Endothelial cell of umbilical vein (primary cell): ENCODE data around the gene TRIM3. TPM values are rescaled to one million over a fixed set of nuclear protein-coding genes. Genes with fewer than 3 reads are reported as not detected.

Experiments used
- BruUV-seq: library from RNA; stranded (reverse); fragments of 400-500 nt; replicated peaks from 2 replicates; lab custom pipeline; 2021; lab: Mats Ljungman, UMichigan
- CTCF ChIA-PET: fragments of 300-600, 350-600 bp; sonication (Branson Sonifier 250); formaldehyde crosslinking; loops from one replicate; lab custom pipeline; 2021; ENCODE audit warnings: antibody characterized with exemption, inconsistent platforms; lab: Charles Lee
- POLR2A ChIA-PET: fragments of 300-600, 350-600 bp; sonication (Branson Sonifier 250); formaldehyde crosslinking; loops from one replicate; lab custom pipeline; 2021; ENCODE audit warnings: antibody characterized with exemption, inconsistent platforms; lab: Charles Lee
- DNase-seq: peaks from one replicate; pipeline ENCODE4 v3.0.0-alpha.2; 2011; ENCODE audit warnings: low read depth, low spot score
- FAIRE-seq: peaks from 2 replicates; lab custom pipeline; 2011; peaks lifted over from hg19 to GRCh38; lab: Jason Lieb, UNC
- H2AFZ ChIP-seq: 2 replicates; pipeline ENCODE4 v1.6.0; 2012; ENCODE audit warnings: low read depth, low read length, control low read depth, inconsistent platforms
- H3K27ac ChIP-seq: 2 replicates; pipeline ENCODE4 v1.5.1; 2011; ENCODE audit warnings: low read depth, mild to moderate bottlenecking, control low read depth, low read length, moderate library complexity; ENCODE audit not compliant: insufficient read depth
- H3K27me3 ChIP-seq, 2 experiments: 2 replicates each; pipeline versions ENCODE4 v1.6.0 to v1.6.1; 2011; ENCODE audit warnings: low read length in 2 of 2, mixed read lengths in 1 of 2; ENCODE audit not compliant: control insufficient read depth in 2 of 2, insufficient read depth in 2 of 2
- H3K36me3 ChIP-seq, 2 experiments: 2 replicates in 1 of 2; 3 replicates in 1 of 2; pipeline ENCODE4 v1.5.1; 2011; ENCODE audit warnings: low read length in 2 of 2, mild to moderate bottlenecking in 1 of 2, moderate library complexity in 1 of 2; ENCODE audit not compliant: control insufficient read depth in 2 of 2, insufficient read depth in 2 of 2; ENCODE audit errors: extremely low read depth in 1 of 2
- H3K4me1 ChIP-seq: 3 replicates; pipeline ENCODE4 v1.5.1; 2011; ENCODE audit warnings: mild to moderate bottlenecking, low read length; ENCODE audit not compliant: control insufficient read depth, insufficient read depth; ENCODE audit errors: extremely low read depth
- H3K4me2 ChIP-seq: 2 replicates; pipeline ENCODE4 v1.6.1; 2011; ENCODE audit warnings: low read length, control low read depth, mixed read lengths; ENCODE audit not compliant: insufficient read depth
- H3K4me3 ChIP-seq, 3 experiments: fragments of 200-600 bp in 1 of 3; sonication (generic), shearing (Covaris generic) in 1 of 3; replicated peaks in 1 of 3; 2 replicates each; pipeline ENCODE4 v1.5.1; 2011 to 2016; ENCODE audit warnings: control low read depth in 3 of 3, low read length in 3 of 3, mild to moderate bottlenecking in 2 of 3, inconsistent platforms in 1 of 3, low read depth in 1 of 3, moderate library complexity in 1 of 3; ENCODE audit not compliant: insufficient read depth in 1 of 3
- H3K79me2 ChIP-seq: 2 replicates; pipeline ENCODE4 v1.6.0; 2012; ENCODE audit warnings: low read length, inconsistent platforms; ENCODE audit not compliant: control insufficient read depth, insufficient read depth
- H3K9ac ChIP-seq: replicated peaks from 2 replicates; pipeline ENCODE3; 2011; ENCODE audit warnings: low read length, control low read depth; ENCODE audit not compliant: insufficient read depth; ENCODE audit errors: extremely low read depth
- H3K9me1 ChIP-seq: replicated peaks from 3 replicates; pipeline ENCODE4 v1.6.0; 2011; ENCODE audit warnings: mild to moderate bottlenecking, low read length; ENCODE audit not compliant: control insufficient read depth, insufficient read depth; ENCODE audit errors: extremely low read depth
- H3K9me3 ChIP-seq: replicated peaks from 2 replicates; pipeline ENCODE4 v1.5.1; 2012; ENCODE audit warnings: low read length, inconsistent platforms; ENCODE audit not compliant: control insufficient read depth, insufficient read depth
- H4K20me1 ChIP-seq: replicated peaks from 2 replicates; pipeline ENCODE3; 2011; ENCODE audit warnings: mild to moderate bottlenecking, low read length; ENCODE audit not compliant: control insufficient read depth, insufficient read depth; ENCODE audit errors: extremely low read depth
- CTCF ChIP-seq, 2 donors: IDR thresholded peaks; 1 replicate in 1 of 2; 2 replicates in 1 of 2; pipeline ENCODE4 v1.5.1; 2011; ENCODE audit warnings: low read length in 2 of 2, mild to moderate bottlenecking in 2 of 2, moderate library complexity in 2 of 2, control low read depth in 1 of 2, inconsistent platforms in 1 of 2, low read depth in 1 of 2; ENCODE audit not compliant: insufficient read depth in 1 of 2; ENCODE audit errors: extremely low read depth in 1 of 2
- EZH2 ChIP-seq: IDR thresholded peaks from 2 replicates; pipeline ENCODE4 v1.6.1; 2012; ENCODE audit warnings: borderline replicate concordance, low read depth, mild to moderate bottlenecking, moderate library complexity, low read length, inconsistent platforms; ENCODE audit not compliant: severe bottlenecking
- FOS ChIP-seq: IDR thresholded peaks from 2 replicates; pipeline ENCODE4 v1.6.1; 2011; ENCODE audit warnings: mild to moderate bottlenecking, low read length, moderate library complexity, borderline replicate concordance; ENCODE audit not compliant: insufficient read depth
- GATA2 ChIP-seq: IDR thresholded peaks from 2 replicates; pipeline ENCODE4 v1.7.0; 2011; ENCODE audit warnings: low read depth, mild to moderate bottlenecking, moderate library complexity, mixed read lengths, low read length; ENCODE audit not compliant: insufficient read length, insufficient read depth
- JUN ChIP-seq: IDR thresholded peaks from 2 replicates; pipeline ENCODE4 v1.6.1; 2011; ENCODE audit warnings: borderline replicate concordance, low read depth; ENCODE audit not compliant: insufficient read length, insufficient read depth
- MAX ChIP-seq: IDR thresholded peaks from 2 replicates; pipeline ENCODE4 v1.6.1; 2011; ENCODE audit not compliant: insufficient read depth, insufficient read length
- MYC ChIP-seq: IDR thresholded peaks from one replicate; pipeline ENCODE4 v1.6.1; 2011; ENCODE audit warnings: mild to moderate bottlenecking, low read depth, low read length
- POLR2A ChIP-seq: IDR thresholded peaks from 2 replicates; pipeline ENCODE4 v1.6.1; 2012; ENCODE audit warnings: low read depth, mild to moderate bottlenecking, control low read depth, low read length
- POLR2AphosphoS5 ChIP-seq: IDR thresholded peaks from 2 replicates; pipeline ENCODE4 v1.6.1; 2012; ENCODE audit warnings: low read depth, mild to moderate bottlenecking, control low read depth, low read length, moderate library complexity; ENCODE audit not compliant: insufficient read depth
- dilution Hi-C: fragments of 300-500 bp; cut with MboI; formaldehyde crosslinking; loops from one replicate; pipeline ENCODE4 v1.15.0; 2019; ENCODE audit warnings: low sequenced_read_pairs; ENCODE audit not compliant: extremely low pct_ligation_motif_present
- intact Hi-C: fragments of 100-400 bp; cut with micrococcal nuclease; formaldehyde crosslinking; loops from one replicate; pipeline ENCODE4 v1.10.0; 2022
- polyA plus RNA-seq, 4 experiments: library from polyadenylated mRNA; depleted of rRNA in 3 of 4; stranded (reverse) in 3 of 4; unstranded in 1 of 4; fragments of >200 nt; gene quantifications; 2 replicates each; pipeline versions ENCODE4 v1.2.1 to v1.2.3, GENCODE V29; 2011 to 2012; ENCODE audit warnings: missing spikeins in 1 of 4
- total RNA-seq: library from RNA; stranded (reverse); gene quantifications from 2 replicates; pipeline ENCODE4 v1.2.3, GENCODE V29; 2021

Gene TRIM3
- total and polyA plus RNA-seq, 2 donors (not counting 3 experiments of a cell fraction or from before 2014, with no cell fraction given), result 21.8 to 29.2 TPM

GRCh38 chr11:6456361-6457073 is 17.2 kb downstream of the TRIM3 start:
- dilution Hi-C loops (no loop called here), intact Hi-C loops (no loop called here)
- no peak overlapping the region for H2AFZ ChIP-seq
- H3K4me1 ChIP-seq, result no peaks in the 10 kb centered on the region
- no peak for FAIRE-seq
- H3K9ac ChIP-seq, result no peak overlapping the region
- POLR2A ChIA-PET, result no interaction called here
- TF ChIP-seq JUN (no peak), POLR2AphosphoS5 (no peak), GATA2 (no peak), EZH2 (no peak), MAX (no peak), POLR2A (no peak), CTCF (IDR thresholded peaks at IDR 0.05; ENCODE audit: extremely low read depth in 1 of 2, insufficient read depth in 1 of 2, low read depth in 1 of 2, low read length in 2 of 2) (no peak), MYC (no peak), FOS (no peak)
- no peaks in the 10 kb centered on the region for H4K20me1 ChIP-seq
- no peak overlapping the region for H3K27ac ChIP-seq
- H3K9me1 ChIP-seq, result no peaks in the 10 kb centered on the region
- DNase-seq, result no peak
- BruUV-seq, result no TSS peak
- CTCF ChIA-PET, result interaction anchor here (0.7 to 3.3 kb wide), 5 partner anchors 8 to 25 kb away, joined by 3 to 23 read pairs (median 3); partner anchors contain the start of genes ARFIP2, HPX and TIMM10B
- H3K36me3 ChIP-seq, result peaks cover 0 to 41% of the 10 kb centered on the region in 2 experiments
- no peaks in the 10 kb centered on the region for H3K27me3 ChIP-seq
- no peak overlapping the region for H3K4me3 ChIP-seq
- no peak overlapping the region for H3K4me2 ChIP-seq
- H3K9me3 ChIP-seq, result no peaks in the 10 kb centered on the region
- no peaks in the 10 kb centered on the region for H3K79me2 ChIP-seq
